ENCODE data around the gene DUOX1. TPM values are rescaled to one million over a fixed set of nuclear protein-coding genes. Genes with fewer than 3 reads are reported as not detected.

DUOX1 gene
- total RNA-seq, 1 experiment from 2014 or later, result not detected

DNA sequence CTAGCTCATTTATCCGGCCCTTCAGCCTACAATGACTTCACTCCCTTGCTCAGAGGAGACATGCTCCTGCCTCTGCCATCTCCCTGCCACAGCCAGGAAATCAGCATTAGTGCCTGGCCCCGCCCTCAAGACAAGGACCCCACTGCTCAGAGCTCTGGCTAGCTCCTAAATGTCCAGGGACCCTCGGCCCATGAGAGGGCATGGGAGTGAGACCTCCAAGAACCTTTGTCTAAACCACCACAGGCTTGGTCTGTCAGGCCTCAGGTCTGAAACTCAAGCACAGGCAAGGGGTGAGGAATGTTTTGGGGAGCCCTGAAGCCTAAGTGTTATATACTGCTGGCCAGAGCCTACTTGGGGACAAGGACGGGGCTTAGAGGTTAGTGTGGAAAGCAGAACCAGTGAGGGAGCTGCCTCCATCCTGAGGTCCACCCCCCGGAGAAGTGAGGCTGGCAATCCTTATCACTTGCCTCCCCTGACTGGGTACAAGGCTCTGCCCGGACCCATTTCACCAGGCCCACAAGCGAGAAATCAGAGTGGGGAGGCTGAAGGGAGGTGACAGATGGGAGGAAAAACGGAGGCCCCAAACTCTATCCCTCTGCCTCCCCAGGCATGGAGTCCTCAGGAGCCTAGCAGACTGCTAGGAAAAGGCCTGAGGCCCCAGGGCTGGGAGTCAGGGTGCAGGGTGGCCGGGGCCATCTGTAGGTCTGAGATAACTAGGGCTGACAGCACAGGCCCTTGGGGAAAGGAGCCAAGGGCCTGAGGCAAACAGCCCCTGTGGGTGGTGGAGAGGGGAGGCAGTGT lies 39.2 kb downstream of the DUOX1 start:
- no peak for DNase-seq (ENCODE audit: low spot score)

- DNase-seq (ENCODE audit: low spot score), result no peak
These were observed 40.0 kb downstream of the DUOX1 start for GRCh38 chr15:45169608-45170480.

GRCh38 chr15:45171912-45172311 lies 42.1 kb downstream of the DUOX1 start:
- DNase-seq (ENCODE audit: low spot score), result no peak

- DNase-seq (ENCODE audit: low spot score), result no peak
These were observed 44.3 kb downstream of the DUOX1 start for GRCh38 chr15:45174069-45174468.

DNA sequence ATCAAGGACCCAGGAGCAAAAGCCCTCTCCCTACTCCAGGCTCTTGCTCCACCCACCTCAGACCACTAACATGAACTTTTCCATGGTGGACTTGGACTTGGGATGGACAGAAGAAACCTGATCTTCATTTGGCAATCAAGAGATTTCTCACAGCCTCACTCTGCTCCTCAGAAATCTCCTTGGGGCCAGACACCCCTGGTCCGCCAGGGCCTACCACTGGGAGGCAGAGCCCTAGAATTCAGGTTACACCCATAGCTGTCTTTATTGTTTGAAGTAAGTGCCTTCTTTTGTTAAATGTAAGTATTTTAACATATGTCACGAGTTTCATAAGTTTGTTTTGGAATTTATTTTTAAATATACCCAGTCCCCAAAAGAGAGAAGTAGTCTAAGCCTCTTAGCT lies 44.8 kb downstream of the DUOX1 start:
- no peak for DNase-seq (ENCODE audit: low spot score)

- DNase-seq (ENCODE audit: low spot score), result no peak
These were observed 47.5 kb downstream of the DUOX1 start for GRCh38 chr15:45177285-45177684.

GRCh38 chr15:45179221-45179985 lies 49.6 kb downstream of the DUOX1 start:
- peak; percentile 10 for DNase-seq (ENCODE audit: low spot score)

- DNase-seq (ENCODE audit: low spot score), result peak; percentile 84
These were observed 50.4 kb downstream of the DUOX1 start for GRCh38 chr15:45180201-45180600.

GRCh38 chr15:45180648-45181436 lies 51.0 kb downstream of the DUOX1 start:
- DNase-seq (ENCODE audit: low spot score), result no peak

GRCh38 chr15:45181491-45182285 lies 51.9 kb downstream of the DUOX1 start:
- peak; percentile 25 for DNase-seq (ENCODE audit: low spot score)

GRCh38 chr15:45182996-45183395 lies 53.2 kb downstream of the DUOX1 start:
- DNase-seq (ENCODE audit: low spot score), result no peak

GRCh38 chr15:45183511-45183910 lies 53.7 kb downstream of the DUOX1 start:
- DNase-seq (ENCODE audit: low spot score), result no peak

GRCh38 chr15:45184562-45185041 lies 54.8 kb downstream of the DUOX1 start:
- DNase-seq (ENCODE audit: low spot score), result no peak

DNA sequence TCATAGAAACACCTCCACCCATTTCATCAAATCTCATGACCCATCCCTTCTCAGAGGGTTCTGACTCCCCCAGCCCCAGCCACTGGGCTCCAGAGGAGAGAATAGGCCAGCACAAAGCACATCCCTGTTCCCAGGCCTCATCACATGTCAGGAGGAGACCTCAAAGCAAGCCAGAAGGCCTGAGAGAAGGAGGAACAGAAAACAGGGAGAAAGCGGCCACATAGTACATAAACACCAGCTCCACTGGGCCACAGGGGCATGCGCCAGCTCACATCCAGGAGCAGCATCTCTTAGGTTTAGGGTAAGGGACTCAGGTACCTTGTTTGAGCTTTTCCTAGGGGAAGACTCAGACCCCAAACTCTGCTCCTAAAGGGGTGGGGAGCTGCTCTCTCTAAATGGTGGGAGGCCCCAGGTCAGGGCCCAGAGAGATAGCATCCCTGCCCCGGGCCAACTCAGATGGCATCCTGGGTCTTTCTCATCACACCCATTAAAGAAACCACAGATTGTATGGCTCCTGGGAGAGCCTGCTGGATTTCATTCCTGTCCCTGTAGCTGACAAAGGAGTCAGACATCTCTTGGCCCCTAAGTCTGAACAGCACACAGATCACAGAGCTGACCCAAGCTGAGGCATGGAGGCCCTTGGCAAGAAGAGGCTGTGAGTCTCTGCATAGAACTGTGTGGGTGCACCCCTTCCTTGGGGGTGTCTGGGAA lies 55.4 kb downstream of the DUOX1 start:
- DNase-seq (ENCODE audit: low spot score), result no peak

- no peak for DNase-seq (ENCODE audit: low spot score)
These were observed 56.3 kb downstream of the DUOX1 start for GRCh38 chr15:45185903-45186770.

DNA sequence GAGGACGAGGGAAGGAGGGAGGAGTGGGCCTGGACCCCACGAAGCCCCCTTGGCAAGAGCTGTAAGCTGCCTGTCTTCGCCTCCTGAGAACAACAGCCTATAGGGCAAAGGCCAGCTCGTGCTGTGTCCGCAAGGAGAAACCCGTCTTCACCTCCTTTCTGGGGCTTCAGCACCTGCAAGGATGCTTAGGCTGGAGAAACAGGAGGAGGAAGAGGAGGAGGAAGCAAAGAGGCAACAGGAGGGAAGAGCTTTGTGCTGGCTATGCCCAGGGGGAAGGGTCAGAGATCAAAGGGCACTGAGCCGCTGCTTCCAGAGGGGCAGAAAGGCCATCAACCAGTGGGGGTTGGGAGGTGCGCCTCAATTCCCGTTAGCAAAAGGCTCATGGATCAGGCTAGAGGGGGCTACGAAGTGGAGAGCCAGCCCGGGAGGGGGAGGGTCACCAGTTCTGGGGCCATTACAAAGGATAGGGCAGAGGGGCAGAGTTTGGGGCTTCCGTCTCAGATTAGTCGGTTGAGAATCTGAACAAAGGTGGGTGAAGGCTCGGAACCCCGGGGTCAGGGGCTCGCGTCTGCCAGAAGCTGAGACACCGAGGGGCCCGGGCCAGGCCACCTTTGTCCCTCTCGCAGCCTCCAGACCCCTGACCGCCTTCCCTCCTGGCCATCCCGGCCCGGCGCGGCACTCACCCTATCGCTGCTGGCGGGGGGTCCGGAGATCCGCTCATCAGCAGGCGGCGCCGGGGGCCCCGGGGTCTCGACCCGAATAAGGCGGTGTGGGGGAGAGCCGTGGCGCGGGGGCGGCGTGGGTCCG lies 57.2 kb downstream of the DUOX1 start:
- DNase-seq (ENCODE audit: low spot score), result no peak

GRCh38 chr15:45187578-45187893 lies 57.7 kb downstream of the DUOX1 start:
- no peak for DNase-seq (ENCODE audit: low spot score)

All from A172 (cell line).